K562 (cell line): ENCODE data around the gene PPIF. TPM values are rescaled to one million over a fixed set of nuclear protein-coding genes. Genes with fewer than 3 reads are reported as not detected.

Experiments
- ATAC-seq: fragments of 200-7000 bp; cut with Tn5 transposase; 3 replicates; pipeline ENCODE4 v1.9.1; 2020; ENCODE audit warnings: moderate library complexity
- BruUV-seq: library from RNA; stranded (reverse); fragments of 400-500 nt; replicated peaks from 2 replicates; lab custom pipeline; 2021; lab: Mats Ljungman, UMichigan
- CTCF ChIA-PET: fragments of 300-600 bp; formaldehyde crosslinking; extraction: SDS; loops from one replicate; lab custom pipeline; 2021; ENCODE audit warnings: low intra/inter-chr PET ratio; lab: Yijun Ruan, JAX
- POLR2A ChIA-PET: fragments of 300-600, 350-650 bp; sonication (Branson Sonifier 250); formaldehyde crosslinking; extraction: SDS; loops from one replicate; lab custom pipeline; 2021; ENCODE audit warnings: antibody characterized with exemption, inconsistent platforms; lab: Yijun Ruan, JAX
- DNase-seq, 4 experiments: peaks; one replicate each; pipeline versions ENCODE4 v3.0.0 to v3.0.0-alpha.2; 2011 to 2018; ENCODE audit warnings: low spot score in 3 of 4, mixed read lengths in 3 of 4; ENCODE audit errors: extremely low read depth in 1 of 4
- FAIRE-seq: peaks from 2 replicates; lab custom pipeline; 2011; peaks lifted over from hg19 to GRCh38; lab: Jason Lieb, UNC
- H2AFZ ChIP-seq: 2 replicates; pipeline ENCODE4 v1.6.0; 2011; ENCODE audit warnings: low read depth, low read length, control low read depth, inconsistent platforms
- H3K27ac ChIP-seq: fragments of 200-600 bp; 3 replicates; pipeline ENCODE4 v1.8.0; 2011; ENCODE audit warnings: low read depth, mild to moderate bottlenecking, control low read depth, inconsistent platforms, low read length, moderate library complexity, mixed read lengths; ENCODE audit errors: extremely low read depth
- H3K27me3 ChIP-seq, 2 experiments: fragments of 300-600 bp in 1 of 2; 2 replicates in 1 of 2; 3 replicates in 1 of 2; pipeline versions ENCODE4 v1.6.0 to v1.8.0; 2011; ENCODE audit warnings: inconsistent platforms in 2 of 2, low read length in 2 of 2, mild to moderate bottlenecking in 1 of 2, mixed read lengths in 1 of 2, moderate library complexity in 1 of 2; ENCODE audit not compliant: control insufficient read depth in 2 of 2, insufficient read depth in 2 of 2
- H3K36me3 ChIP-seq: fragments of 300-600 bp; 3 replicates; pipeline ENCODE4 v1.8.0; 2011; ENCODE audit warnings: mild to moderate bottlenecking, low read length, inconsistent platforms; ENCODE audit not compliant: control insufficient read depth, insufficient read depth
- H3K4me1 ChIP-seq, 2 experiments: fragments of 200-600 bp in 1 of 2; replicated peaks in 1 of 2; 2 replicates in 1 of 2; 3 replicates in 1 of 2; pipeline versions ENCODE4 v1.5.1 to v1.8.0; 2011; ENCODE audit warnings: inconsistent platforms in 2 of 2, low read length in 2 of 2, mild to moderate bottlenecking in 1 of 2, mixed read lengths in 1 of 2, moderate library complexity in 1 of 2; ENCODE audit not compliant: control insufficient read depth in 2 of 2, insufficient read depth in 2 of 2
- H3K4me2 ChIP-seq: 2 replicates; pipeline ENCODE4 v1.6.1; 2011; ENCODE audit warnings: low read length, control low read depth, inconsistent platforms, mixed read lengths; ENCODE audit not compliant: insufficient read depth
- H3K4me3 ChIP-seq: fragments of 200-600 bp; sonication (generic), shearing (Covaris generic); 2 replicates; pipeline ENCODE4 v1.5.1; 2016; ENCODE audit warnings: control low read depth, inconsistent platforms
- H3K79me2 ChIP-seq: fragments of 200-600 bp; 3 replicates; pipeline ENCODE4 v1.8.0; 2011; ENCODE audit warnings: low read length, inconsistent platforms; ENCODE audit not compliant: control insufficient read depth, insufficient read depth
- H3K9ac ChIP-seq, 2 experiments: 2 replicates each; pipeline versions ENCODE4 v1.6.0 to v1.6.1; 2011; ENCODE audit warnings: low read depth in 2 of 2, low read length in 2 of 2, control low read depth in 1 of 2, inconsistent platforms in 1 of 2, mild to moderate bottlenecking in 1 of 2, mixed read lengths in 1 of 2; ENCODE audit not compliant: insufficient read depth in 1 of 2
- H3K9me1 ChIP-seq: one replicate; pipeline ENCODE4 v1.6.0; 2011; ENCODE audit warnings: inconsistent platforms, mild to moderate bottlenecking, low read length, moderate library complexity; ENCODE audit not compliant: control insufficient read depth, insufficient read depth
- H3K9me3 ChIP-seq: replicated peaks from 2 replicates; pipeline ENCODE4 v1.5.1; 2011; ENCODE audit warnings: low read depth, low read length, inconsistent platforms; ENCODE audit not compliant: control insufficient read depth, insufficient read depth
- H4K20me1 ChIP-seq: replicated peaks from 2 replicates; pipeline ENCODE4 v1.6.1; 2011; ENCODE audit warnings: low read length, inconsistent platforms, mixed read lengths; ENCODE audit not compliant: control insufficient read depth, insufficient read depth
- CCNT2 ChIP-seq: IDR thresholded peaks from 2 replicates; pipeline ENCODE4 v1.6.1; 2011; ENCODE audit warnings: borderline replicate concordance, low read depth, mild to moderate bottlenecking, moderate library complexity, mixed read lengths, low read length; ENCODE audit not compliant: insufficient read length; ENCODE audit errors: extremely low read depth
- FOSL1 ChIP-seq: fragments of 200-800 bp; sonication (Bioruptor generic); conservative IDR thresholded peaks from 2 replicates; pipeline ENCODE4 v1.6.1; 2016; ENCODE audit warnings: missing genetic modification characterization, missing compliant biosample characterization
- HBP1 ChIP-seq: fragments of 450-650 bp; formaldehyde crosslinking; IDR thresholded peaks from 2 replicates; pipeline ENCODE4 v1.4.0; 2022; ENCODE audit warnings: missing genetic modification characterization
- HDAC6 ChIP-seq: IDR thresholded peaks from 2 replicates; pipeline ENCODE4 v1.6.1; 2012; ENCODE audit warnings: low read depth, mild to moderate bottlenecking, control low read depth, inconsistent platforms, low read length, moderate library complexity
- RBM22 ChIP-seq: fragments of 200-400 bp; formaldehyde crosslinking; IDR thresholded peaks from 2 replicates; pipeline ENCODE4 v1.6.1; 2018; ENCODE audit warnings: low read length, low read depth; ENCODE audit not compliant: poor library complexity, severe bottlenecking
- ZNF217 ChIP-seq: sonication (generic); formaldehyde crosslinking; IDR thresholded peaks from 2 replicates; pipeline ENCODE4 v1.8.0; 2022; ENCODE audit warnings: mild to moderate bottlenecking, missing genetic modification reagents
- WGBS: fragments of 100-300 bp; shearing (Covaris generic); methylation state at CpG from one replicate; pipeline ENCODE4 v1.1.6; 2016; ENCODE audit warnings: low coverage, mixed read lengths; ENCODE audit not compliant: insufficient coverage; ENCODE audit errors: missing lambda C conversion rate; 5-methylcytosine and 5-hydroxymethylcytosine counted together
- in situ Hi-C: fragments of 300-500 bp; cut with MboI; formaldehyde crosslinking; loops from 4 replicates; pipeline ENCODE4 v1.15.0; 2018; ENCODE audit warnings: inconsistent platforms, mixed read lengths
- intact Hi-C: fragments of 100-400 bp; cut with micrococcal nuclease; formaldehyde crosslinking; loops from 2 replicates; pipeline ENCODE4 v1.14.2; 2022
- polyA plus RNA-seq, 8 experiments: library from polyadenylated mRNA; depleted of rRNA in 4 of 8; stranded (reverse) in 5 of 8; unstranded in 3 of 8; fragments of >200 nt; fragmentation: Nextera tagmentation in 2 of 8; fragmentation: Illumina TruSeq in 1 of 8; extraction: Ambion mirVana in 2 of 8; extraction: Trizol in 1 of 8; gene quantifications; 2 replicates each; pipeline versions ENCODE4 v1.2.1 to v1.2.3, GENCODE V29; 2011 to 2014; ENCODE audit warnings: inconsistent platforms in 1 of 8, missing spikeins in 1 of 8
- total RNA-seq, 7 experiments: library from RNA; depleted of rRNA in 6 of 7; stranded (reverse); fragments of >200 nt in 6 of 7; fragmentation: Illumina TruSeq in 2 of 7; extraction: Trizol in 2 of 7; gene quantifications; 2 replicates each; pipeline versions ENCODE4 v1.2.1 to v1.2.3, GENCODE V29; 2011 to 2021; ENCODE audit warnings: low replicate concordance in 1 of 7
- TF ChIP-seq, protein P1 (sequence below), 2 experiments: fragments of 450-650 bp in 1 of 2; sonication (generic) in 1 of 2; formaldehyde crosslinking in 1 of 2; IDR thresholded peaks in 1 of 2; conservative IDR thresholded peaks in 1 of 2; 2 replicates each; pipeline versions ENCODE4 v1.6.1 to v1.8.1; 2016 to 2023; ENCODE audit warnings: mild to moderate bottlenecking in 2 of 2, moderate library complexity in 2 of 2, inconsistent platforms in 1 of 2, missing genetic modification reagents in 1 of 2

PPIF gene
- total and polyA plus RNA-seq, 9 of the 15 experiments (the other 6 are each of a cell fraction or from before 2014, with no cell fraction given): 40.9 to 287 (median 117) TPM

- no peak for TF ChIP-seq CCNT2
- no peak for TF ChIP-seq HDAC6
- TF ChIP-seq, protein P1, sequence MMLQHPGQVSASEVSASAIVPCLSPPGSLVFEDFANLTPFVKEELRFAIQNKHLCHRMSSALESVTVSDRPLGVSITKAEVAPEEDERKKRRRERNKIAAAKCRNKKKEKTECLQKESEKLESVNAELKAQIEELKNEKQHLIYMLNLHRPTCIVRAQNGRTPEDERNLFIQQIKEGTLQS (IDR thresholded peaks at IDR 0.05): peak; percentile 85
- TF ChIP-seq, protein P1 (CRISPR knock-in tag; conservative IDR thresholded peaks at IDR 0.05): no peak
- no peak for TF ChIP-seq ZNF217 (CRISPR knock-in tag)
- peak; percentile 61 for TF ChIP-seq FOSL1 (tag)
Measured at GRCh38 chr10:79298403-79299244, 48.6 kb upstream of the PPIF start (continued).

DNA sequence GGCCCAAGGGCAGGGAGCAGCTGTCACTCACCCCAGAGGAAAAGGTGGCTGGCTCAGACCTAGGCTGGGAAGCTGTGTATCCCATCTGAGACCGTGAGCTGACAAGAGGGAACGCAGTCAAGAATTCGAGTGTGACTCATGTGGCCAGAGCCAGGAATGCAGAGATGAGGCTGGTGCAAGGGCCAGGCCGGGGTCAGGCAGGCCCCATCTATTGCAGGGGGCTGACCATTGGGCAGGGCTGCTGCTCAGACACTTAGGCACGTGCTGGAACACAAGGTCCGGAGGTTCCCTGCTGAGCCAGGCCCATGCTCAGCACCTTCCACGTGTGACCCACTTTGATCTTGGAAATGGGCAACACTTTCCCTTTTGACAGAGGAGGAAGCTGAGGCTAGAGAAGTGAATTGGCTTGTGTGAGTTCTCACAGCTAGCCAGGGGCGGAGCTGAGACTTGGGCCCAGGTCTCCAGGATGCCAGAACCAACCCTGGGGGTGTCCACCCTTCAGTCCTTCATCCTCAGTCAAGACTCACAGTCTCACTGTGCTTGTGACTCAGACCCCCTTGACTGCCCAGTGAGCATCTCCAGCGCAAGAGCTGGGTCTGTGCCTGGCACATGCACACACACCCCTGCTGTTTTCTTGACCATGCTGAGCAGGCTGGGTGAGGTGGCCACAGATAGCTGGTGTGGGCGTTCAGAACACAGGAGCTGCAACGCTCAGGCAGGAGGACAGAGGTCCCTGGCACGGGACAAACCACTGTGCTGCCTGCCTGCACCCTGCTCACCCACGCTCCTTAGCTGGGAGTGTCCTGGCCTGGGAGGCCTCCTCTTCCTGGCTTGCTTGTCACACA is 47.6 kb upstream of the PPIF start:
- DNase-seq: no peak
- no peak for TF ChIP-seq HBP1 (CRISPR knock-in tag)
- peak; percentile 3 for TF ChIP-seq RBM22
- TF ChIP-seq, all 486 proteins: peak for 1
- Histone ChIP-seq H3K27ac (no peak overlapping the region), H4K20me1 (0 out of 2 replicates have a peak, but pooled peaks cover 8% of the 10 kb centered on the region), H3K9me1 (no peaks in the 10 kb centered on the region), H2AFZ (no peak overlapping the region), H3K36me3 (peaks cover 89% of the 10 kb centered on the region; the same call in 2 of the 3 replicates), H3K4me2 (no peak overlapping the region), H3K4me3 (no peak overlapping the region), H3K4me1 (peaks cover 0 to 26% of the 10 kb centered on the region in 2 experiments; a peak in 1 of 5 replicates), H3K9me3 (no peaks in the 10 kb centered on the region), H3K79me2 (no peaks in the 10 kb centered on the region), H3K27me3 (no peaks in the 10 kb centered on the region), H3K9ac (peak overlapping the region in 1 of 2 experiments; percentile 56; a peak in 1 of 4 replicates)
- intact Hi-C loops (no loop called here), in situ Hi-C loops (no loop called here)
- POLR2A ChIA-PET: interaction anchor here (0.9 to 1.2 kb wide), 2 partner anchors 9 to 18 kb away, joined by 3 to 4 read pairs; no protein-coding TSS in a partner anchor
- CTCF ChIA-PET: no interaction called here
- ATAC-seq: no peak
- no peak for FAIRE-seq
- 80% methylated on average over 13 of the region's 13 CpGs for WGBS
- BruUV-seq: no TSS peak
